Measurements from ENCODE around the gene PLP1.
"Not testable (repeated sequence)": the region's sequence is repeated elsewhere in the genome, so short reads cannot be mapped to it uniquely, and the experiment has no call there.

PLP1 gene

DNA sequence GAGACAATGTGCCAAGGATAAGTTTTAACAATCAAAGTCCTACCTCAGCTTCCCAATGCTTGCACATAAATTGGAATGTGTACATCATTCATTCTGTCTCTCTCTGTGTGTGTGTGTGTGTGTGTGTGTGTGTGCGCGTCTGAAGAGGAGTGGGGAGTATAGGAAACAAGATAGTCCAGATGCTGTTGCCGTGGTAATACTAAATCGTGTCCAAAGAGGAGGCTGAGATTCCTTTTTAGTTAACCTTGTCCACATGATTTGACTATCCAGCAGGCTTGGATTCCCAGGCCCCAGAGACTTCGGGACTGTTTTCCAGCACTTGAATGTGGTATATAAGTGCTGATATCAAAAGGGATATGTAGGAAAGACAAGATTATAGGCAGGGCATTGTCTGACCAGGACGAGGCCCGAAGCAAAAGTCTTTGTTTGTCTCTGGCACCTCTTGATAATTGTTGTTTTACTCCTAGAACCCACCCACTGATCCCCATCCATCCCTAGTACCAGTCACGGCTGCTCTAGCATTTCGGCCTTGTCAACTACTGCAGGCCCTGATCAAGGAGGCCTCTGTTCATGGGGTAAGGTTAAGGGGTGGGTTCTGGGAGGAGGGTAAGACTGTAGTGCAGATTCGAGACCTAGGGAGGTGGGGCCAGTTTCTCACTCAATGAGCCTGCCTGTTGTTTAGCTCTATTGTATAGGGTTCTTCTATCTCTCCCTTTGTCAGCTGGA lies 3.9 kb downstream of the PLP1 start:
- no peak for DNase-seq (ENCODE audit: low read depth in 3 of 3)

DNA sequence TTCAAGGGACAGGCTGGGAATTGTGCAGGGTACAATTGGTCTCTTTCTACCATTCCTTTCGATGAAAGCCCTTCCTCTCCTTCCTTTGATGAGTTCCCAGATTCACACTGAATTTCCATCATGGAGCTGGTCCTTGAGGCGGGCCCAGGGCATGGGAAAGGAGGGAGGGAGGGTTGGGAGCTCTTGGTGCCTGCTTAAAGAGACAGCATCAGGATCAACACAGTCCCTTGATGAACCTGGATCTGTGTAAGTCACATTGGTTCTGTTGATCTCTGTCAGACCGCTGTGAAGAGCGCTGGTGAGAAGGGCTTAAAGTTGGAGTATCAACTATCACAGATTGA lies 4.4 kb downstream of the PLP1 start:
- DNase-seq (ENCODE audit: low read depth in 3 of 3): no peak

DNA sequence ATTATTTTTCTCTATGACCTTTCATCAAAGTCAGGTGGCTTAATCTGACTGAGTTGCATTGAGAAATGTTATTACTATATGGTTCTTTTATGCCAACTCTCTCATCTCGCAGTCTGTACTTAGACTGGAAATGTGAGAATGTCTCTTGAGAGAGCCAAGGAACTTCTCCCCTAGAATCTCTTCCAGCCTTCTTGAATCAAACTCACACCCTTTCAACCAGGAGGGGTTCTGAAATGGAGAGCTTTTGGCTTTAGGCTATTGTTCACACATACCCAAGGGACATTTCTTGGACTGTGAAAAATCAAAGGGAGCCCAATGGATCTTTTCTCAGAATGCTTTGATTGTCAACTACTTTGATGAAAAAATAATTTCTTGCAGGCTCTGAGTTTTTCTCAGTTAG lies 5.1 kb downstream of the PLP1 start:
- no peak for DNase-seq (ENCODE audit: low read depth in 3 of 3)

DNA sequence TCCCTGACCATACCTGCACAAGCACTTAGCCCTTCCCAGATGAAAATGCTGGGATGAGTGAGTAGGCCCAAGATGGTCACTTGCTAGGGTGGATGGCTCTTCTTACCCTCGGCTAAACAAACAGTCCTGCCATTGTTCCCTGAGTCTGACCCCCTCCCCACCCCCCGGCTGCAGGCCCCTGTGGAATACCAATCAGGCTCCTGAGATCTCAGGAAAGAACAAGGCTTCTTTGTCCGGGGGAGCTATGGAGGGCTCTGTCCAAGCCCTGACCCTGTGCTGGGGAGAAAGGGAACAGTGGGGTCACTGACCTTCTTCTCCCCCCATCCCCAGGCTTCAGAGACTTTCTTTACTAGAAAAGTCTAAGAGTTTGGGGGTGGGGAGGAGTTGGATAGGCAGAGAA lies 6.0 kb downstream of the PLP1 start:
- no peak for DNase-seq (ENCODE audit: low read depth in 3 of 3)

DNA sequence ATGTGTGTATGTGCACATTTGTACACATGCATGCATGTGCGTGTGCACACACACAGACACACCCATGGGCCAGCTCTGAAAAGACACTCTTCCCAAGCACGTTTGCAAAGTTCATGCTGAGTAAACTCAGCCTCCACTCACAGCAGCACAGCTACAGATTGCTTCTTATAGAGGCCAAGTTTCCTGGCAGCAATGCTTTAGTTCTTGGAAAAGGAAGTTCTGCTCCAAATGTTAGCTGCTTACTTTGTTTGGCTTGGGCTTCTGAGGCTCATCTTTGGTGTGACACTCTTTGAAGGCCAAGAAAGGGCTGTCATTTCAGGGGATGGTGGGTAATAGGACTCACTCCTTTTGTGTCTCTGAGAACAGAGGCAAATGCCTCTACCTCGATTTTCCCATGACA lies 6.6 kb downstream of the PLP1 start:
- DNase-seq (ENCODE audit: low read depth in 3 of 3): no peak

DNA sequence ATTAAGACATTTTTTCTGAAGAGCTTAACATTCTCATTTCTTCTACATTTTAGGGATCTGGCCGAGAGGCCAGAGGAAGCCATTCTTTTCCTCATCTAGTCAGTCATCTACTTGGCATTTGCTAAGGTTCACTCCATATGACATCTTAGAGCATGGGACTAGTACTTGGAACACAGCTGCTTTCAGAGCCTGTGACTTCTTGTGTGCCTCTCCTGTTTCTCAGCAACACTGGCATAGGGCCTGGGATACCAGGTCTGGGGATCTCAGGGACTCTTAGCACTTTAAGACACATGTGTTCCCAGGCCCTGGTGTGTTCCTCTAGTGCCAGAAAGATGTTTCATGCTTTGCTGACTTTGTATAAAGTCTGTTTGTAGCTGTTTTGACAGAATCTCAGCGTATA lies 7.3 kb downstream of the PLP1 start:
- no peak for DNase-seq (ENCODE audit: low read depth in 3 of 3)

DNA sequence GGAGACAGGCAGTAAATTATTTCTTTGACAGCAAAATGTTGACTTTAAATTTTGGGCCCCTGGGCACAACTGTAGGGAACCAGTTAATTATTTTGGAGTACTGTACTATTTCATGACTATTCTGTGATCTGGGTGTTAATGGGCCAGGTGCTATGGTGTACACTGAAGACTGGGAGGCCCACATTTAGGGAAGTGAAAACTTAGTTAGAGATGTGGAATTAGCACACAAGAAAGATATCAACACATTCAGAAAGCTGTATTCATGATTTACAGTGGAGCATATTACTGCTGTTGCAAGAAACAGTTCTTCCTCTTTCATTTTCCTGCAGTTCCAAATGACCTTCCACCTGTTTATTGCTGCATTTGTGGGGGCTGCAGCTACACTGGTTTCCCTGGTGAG lies 12.4 kb downstream of the PLP1 start:
- DNase-seq (ENCODE audit: low read depth in 3 of 3): no peak

DNA sequence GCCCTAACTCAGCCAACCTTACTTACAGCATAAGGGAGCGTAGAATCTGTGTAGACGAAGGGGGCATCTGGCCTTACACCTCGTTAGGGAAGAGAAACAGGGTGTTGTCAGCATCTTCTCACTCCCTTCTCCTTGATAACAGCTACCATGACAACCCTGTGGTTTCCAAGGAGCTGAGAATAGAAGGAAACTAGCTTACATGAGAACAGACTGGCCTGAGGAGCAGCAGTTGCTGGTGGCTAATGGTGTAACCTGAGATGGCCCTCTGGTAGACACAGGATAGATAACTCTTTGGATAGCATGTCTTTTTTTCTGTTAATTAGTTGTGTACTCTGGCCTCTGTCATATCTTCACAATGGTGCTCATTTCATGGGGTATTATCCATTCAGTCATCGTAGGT lies 14.6 kb downstream of the PLP1 start:
- DNase-seq (ENCODE audit: low read depth in 3 of 3): no peak

DNA sequence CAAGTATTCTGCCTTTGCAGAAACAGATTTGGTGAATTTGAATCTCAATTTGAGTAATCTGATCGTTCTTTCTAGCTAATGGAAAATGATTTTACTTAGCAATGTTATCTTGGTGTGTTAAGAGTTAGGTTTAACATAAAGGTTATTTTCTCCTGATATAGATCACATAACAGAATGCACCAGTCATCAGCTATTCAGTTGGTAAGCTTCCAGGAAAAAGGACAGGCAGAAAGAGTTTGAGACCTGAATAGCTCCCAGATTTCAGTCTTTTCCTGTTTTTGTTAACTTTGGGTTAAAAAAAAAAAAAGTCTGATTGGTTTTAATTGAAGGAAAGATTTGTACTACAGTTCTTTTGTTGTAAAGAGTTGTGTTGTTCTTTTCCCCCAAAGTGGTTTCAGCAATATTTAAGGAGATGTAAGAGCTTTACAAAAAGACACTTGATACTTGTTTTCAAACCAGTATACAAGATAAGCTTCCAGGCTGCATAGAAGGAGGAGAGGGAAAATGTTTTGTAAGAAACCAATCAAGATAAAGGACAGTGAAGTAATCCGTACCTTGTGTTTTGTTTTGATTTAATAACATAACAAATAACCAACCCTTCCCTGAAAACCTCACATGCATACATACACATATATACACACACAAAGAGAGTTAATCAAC lies 15.3 kb downstream of the PLP1 start:
- no peak for DNase-seq (ENCODE audit: low read depth in 3 of 3)

DNA sequence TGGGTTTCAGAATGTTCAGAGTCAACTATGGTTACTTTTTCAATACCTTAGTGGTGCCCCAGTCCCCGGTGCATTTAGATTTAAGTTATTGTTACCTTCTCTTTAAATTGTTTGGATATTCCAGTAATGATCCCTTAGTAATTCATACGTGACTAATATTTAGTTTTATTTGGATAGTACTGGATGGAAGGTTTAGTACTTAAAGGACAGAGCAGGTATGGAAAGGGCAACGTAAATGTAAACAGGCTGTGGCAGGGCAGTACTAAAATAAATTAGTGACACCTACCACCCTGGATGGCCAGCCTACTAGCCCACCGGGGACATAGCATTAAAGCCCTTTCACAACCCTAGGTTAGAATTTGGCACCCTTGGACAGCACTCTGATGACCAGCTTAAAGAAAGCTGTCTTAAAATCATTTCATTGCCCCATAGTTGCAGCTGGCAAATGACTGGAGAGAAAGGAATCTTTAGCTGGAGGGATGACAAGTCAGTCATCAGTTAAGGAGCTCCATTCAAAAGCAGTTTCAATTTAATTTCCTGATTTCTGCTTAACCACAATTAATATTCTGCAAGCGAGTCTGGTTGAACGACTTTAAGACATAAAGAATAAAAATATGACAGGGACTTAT lies 16.4 kb downstream of the PLP1 start:
- DNase-seq (ENCODE audit: low read depth in 3 of 3): no peak

DNA sequence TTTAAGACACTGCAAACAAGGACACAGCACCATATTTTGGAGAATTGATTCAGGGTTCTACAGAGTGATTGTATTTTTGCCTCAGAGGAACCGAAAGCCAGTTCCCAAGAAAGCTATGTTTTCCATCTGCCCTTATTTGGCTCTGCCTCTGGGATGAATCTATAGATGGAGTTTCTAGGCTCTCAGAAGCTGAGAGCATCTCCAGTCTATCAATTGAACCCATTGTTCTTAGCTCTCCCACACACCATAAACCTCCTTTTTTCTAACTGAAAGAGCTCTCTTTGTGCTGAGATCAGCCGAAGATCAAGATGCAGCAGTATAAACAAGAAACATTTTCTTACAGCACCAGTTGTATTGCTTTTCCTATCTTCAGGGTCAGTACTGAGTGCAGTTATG lies 16.9 kb downstream of the PLP1 start:
- DNase-seq (ENCODE audit: low read depth in 3 of 3): no peak

DNA sequence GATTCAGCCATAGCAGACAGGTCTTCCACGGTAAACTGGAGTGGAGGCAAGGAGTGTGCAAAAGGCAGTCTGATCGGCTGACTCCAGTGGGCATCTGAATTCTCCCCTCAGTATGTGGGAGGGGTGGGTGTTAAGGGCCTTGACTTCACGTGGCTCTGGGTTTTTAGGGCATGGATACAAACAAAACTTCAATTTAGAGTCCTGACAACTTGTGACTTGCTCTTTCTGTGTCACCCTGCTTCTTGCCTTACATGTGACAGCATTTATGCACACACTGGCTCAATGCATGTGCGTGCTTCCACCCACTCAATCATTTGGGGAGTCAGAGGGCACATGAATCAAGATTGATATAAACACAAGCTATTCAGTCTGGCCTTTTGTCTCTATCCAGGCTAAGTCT lies 17.5 kb downstream of the PLP1 start:
- no peak for DNase-seq (ENCODE audit: low read depth in 3 of 3)

DNA sequence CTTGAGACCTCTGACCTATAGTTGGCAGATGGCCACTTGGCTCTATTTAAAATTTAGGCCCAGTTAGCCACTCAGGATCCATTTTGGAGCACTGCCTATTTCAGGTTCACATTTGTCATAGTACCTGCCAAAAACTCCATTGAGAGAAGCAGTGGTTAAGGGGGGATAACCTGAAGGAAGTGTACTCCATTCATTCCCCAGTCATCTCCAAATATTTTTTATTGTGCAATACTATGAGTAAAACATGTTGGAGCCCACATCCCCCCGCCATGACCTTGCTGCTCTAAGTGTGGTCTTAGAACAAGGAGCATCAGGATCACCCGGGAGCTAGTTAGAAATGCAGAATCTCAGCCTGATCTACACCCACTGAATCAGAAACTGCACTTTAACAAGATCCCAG lies 21.1 kb downstream of the PLP1 start:
- DNase-seq (ENCODE audit: low read depth in 3 of 3): no peak

DNA sequence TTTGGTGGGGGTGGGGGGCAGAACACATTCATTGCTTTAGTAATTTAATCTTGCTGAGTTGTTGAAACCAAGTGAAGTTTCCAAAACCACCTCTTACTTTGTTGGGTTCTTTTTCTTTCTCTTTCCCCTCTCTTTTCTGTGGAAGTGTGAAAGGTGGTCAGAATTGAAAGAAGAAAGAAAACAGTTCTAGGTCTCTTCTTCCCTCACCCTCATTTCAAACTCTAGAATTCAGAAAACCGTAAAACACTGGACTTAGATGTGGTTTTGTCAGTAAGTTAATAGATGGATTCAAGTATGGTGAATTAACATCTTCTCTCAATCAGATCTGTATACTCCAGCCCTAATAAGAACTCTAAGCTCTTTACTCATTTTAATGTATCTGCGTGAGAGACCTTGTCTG lies 23.7 kb downstream of the PLP1 start:
- DNase-seq (ENCODE audit: low read depth in 3 of 3): no peak

DNA sequence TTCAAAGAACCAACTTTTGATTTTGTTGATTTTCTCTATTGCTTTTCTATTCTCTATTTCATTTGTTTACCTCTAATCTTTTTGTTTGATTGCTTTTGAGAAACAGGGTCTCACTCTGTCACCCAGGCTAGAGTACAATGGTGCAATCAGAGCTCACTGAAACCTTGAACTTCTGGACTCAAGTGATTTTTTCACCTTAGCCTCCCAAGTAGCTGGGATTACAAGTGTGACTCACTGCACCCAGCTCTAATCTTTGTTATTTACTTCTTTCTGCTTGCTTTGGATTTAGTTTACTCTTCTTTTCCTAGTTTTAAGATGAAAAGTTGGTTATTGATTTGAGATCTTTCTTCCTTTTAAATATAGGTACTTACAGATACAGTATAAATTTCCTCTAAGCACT lies 29.2 kb downstream of the PLP1 start:
- no peak for DNase-seq (ENCODE audit: low read depth in 3 of 3)

DNA sequence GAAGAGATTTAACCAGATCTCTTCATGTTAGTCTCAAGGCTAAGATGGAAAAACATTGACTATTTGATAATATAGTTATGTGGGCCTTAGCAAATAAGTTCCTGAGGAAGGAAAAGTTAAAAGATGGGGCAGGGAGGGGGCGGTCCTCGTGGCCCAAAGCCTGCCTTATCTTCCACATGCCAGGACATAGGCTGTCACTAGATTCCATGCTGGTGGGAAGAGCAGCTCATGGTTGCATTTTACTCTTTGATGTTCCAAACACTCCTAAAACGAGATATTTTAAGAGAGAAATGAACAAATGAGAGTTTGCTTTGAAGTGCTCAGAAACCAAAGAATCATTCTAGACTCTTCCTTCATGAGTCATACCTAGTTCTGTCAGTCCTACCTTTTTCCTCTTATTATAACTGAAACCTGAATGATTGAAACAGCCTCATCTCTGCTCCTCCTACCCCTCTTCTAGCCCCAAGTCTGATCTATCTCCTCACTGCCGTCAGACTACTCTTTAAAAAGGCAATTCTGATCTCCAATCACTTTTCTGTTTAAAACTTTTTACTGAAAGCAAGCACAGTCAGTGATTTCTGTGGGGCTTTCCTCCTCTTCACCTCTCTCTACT lies 30.3 kb downstream of the PLP1 start:
- no peak for DNase-seq (ENCODE audit: low read depth in 3 of 3)

DNA sequence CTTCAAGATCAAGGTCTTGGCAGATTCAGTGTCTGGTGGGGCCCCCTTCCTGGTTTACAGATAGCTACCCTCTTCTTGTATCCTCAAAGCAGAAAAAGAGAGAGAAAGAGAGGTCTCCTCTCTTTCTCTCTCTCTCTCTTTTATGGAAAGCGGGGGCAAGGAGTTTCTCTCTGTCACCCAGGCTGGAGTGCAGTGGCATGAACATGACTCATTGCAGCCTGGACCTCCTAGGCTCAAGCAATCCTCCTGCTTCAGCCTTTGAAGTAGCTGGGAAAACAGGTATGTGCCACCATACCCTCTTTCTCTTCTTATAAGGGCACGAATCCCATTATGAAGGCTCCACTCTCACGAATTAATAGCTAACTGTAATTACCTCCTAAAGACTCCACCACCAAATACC lies 35.2 kb downstream of the PLP1 start:
- DNase-seq (ENCODE audit: low read depth in 3 of 3): no peak

DNA sequence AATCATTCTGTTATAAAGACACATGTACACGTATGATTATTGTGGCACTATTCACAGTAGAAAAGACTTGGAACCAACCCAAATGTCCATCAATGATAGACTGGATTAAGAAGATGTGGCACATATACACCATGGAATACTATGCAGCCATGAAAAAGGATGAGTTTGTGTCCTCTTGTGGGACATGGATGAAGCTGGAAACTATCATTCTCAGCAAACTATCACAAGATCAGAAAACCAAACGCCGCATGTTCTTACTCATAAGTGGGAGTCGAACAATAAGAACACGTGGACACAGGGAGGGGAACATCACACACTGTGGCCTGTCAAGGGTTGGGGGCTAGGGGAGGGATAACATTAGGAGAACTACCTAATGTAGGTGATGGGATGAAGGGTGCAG lies 40.5 kb downstream of the PLP1 start:
- not testable (repeated sequence) for DNase-seq (ENCODE audit: low read depth in 3 of 3)

DNA sequence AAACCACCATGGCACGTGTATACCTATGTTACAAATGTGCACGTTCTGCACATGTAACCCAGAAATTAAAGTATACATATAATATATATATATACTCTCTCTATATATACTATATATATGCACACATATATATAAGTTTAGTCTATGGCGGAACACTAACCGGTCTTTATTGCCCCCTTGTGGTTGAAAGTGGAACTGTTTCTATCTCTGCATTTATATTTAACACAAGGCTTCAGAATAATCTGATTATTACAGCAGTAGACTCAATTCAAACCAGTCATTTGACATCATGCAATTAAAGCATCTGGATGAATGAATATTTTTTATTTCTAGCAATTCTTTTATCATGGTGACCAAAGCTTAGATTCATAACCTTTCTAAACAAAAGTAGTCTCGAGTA lies 40.9 kb downstream of the PLP1 start:
- DNase-seq (ENCODE audit: low read depth in 3 of 3): peak in 1 of 3 donors; percentile 28

DNA sequence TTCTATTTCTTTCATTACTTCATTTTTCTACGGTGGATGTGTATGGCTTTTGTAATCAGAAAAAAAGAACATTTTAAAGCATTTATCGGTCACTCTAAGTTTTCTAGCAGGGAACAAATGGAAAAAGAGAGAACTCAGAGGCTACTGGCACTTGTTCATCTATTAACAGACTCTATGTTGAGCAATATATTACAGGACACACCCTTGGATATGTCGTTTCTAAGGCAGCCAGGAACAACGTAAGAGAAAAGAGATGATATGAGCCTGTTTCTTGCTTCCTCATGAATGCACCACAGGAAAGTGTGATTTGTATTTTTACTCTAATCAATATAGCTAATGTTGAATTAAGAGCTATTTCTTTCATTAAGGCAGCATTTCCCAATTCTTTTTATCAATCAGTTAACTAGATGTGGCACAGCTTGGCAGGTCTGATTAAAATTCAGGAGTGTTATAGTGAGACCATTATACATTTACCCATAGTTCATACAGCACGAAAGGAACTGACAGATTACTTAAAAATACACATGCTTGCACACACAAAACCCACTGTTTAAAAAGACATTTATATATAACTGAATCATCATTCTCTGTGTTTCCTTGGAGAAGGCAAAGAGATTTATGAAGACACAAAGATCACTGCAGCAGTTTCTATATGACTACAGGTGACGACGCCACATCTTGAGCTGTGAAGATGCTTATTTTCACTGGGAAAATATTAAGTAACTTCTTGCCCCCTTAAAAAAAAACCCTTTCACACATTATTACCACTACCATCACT lies 42.4 kb downstream of the PLP1 start:
- DNase-seq (ENCODE audit: low read depth in 3 of 3): no peak

DNA sequence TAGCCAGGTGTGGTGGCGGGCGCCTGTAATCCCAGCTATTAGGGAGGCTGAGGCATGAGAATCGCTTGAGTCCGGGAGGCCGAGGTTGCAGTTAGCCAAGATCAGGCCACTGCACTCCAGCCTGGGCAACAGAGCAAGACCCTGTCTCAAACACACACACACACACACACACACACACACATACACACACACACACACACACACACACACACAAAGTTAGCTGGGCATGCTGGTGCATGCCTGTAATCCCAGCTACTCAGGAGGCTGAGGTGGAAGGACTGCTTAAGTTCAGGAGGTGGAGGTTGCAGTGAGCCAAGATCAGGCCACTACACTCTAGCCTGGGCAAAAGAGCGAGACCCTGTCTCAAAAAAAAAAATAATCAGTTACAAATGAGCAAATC lies 44.2 kb downstream of the PLP1 start:
- not testable (repeated sequence) for DNase-seq (ENCODE audit: low read depth in 3 of 3)

DNA sequence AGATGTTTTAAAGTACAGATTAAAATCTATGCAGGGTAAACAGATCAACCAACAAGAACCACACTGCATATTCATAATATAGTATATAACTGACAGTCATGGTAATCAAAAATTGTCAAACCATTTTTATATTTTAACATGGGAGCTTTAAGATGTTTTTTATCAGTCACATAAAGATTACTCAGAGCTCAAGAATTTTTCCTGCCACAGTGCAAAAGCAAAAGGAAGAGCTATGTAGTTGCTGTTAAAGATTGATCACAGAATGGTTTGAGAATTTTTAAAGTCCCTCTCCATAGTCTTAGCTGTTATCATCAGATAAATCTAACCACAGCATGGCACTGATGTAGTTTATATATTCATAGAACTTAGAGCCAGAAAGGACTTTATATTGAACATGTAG lies 47.0 kb downstream of the PLP1 start:
- no peak for DNase-seq (ENCODE audit: low read depth in 3 of 3)
